ENCODE measurements around the gene RHOC.

RHOC gene

DNA sequence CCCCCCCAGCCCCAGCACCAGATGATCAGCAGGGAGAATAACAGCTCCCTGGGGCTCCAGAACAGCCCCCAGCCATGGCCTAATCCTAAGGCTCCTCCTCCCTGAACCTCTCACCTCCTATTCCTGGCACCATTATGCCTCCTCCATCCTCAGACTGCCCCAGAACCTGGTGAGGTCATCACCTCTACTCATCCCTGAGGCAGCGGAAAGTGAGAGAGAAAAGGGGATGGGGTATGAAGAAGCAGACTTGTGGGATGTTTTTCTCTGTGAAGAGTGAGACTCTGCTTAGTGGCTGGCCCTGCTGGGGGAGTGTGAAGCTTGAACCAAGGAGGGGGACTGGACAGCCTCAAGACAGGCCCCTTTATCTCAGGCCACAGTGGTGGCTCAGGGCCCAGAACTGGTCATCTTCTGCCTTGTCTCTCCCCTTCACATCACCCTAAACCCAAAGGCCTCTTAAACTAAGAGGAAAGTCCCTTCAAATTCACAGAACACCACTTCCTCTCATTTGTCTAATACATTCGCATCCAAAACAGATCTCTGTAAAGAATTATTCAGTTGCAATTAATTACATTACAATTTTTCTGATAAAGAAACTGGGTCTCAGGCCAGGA is 10.4 kb upstream of the RHOC start:
- no peak for DNase-seq

DNA sequence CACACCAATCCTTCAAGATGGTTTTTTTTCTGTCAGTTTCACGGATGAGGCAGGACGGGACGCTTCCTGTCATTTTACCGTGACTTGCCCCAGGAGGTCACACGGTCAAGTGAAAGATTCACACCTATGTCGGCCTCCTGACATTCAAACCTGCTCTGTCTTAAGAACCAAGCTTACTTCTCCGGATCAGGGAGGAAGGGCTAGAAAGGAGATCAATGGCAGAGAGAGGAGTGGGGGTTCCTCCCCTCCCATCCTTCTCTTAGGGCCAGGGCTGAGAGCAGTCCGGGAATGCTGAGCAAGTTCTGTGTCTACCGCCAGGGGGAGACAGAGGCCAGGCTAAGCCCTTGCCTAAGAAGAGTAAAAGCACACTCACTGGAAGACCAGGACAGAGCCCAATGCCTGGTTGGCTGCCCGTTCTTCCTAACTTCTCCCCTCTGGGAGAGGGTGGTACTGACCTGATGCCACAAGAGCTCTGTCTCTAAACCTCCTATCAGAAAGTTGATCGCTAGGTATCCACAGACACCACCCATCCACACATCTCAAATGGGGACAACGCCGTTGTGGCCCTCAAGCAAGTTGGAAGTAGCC is 9.3 kb upstream of the RHOC start:
- peak; percentile 95 for DNase-seq

DNA sequence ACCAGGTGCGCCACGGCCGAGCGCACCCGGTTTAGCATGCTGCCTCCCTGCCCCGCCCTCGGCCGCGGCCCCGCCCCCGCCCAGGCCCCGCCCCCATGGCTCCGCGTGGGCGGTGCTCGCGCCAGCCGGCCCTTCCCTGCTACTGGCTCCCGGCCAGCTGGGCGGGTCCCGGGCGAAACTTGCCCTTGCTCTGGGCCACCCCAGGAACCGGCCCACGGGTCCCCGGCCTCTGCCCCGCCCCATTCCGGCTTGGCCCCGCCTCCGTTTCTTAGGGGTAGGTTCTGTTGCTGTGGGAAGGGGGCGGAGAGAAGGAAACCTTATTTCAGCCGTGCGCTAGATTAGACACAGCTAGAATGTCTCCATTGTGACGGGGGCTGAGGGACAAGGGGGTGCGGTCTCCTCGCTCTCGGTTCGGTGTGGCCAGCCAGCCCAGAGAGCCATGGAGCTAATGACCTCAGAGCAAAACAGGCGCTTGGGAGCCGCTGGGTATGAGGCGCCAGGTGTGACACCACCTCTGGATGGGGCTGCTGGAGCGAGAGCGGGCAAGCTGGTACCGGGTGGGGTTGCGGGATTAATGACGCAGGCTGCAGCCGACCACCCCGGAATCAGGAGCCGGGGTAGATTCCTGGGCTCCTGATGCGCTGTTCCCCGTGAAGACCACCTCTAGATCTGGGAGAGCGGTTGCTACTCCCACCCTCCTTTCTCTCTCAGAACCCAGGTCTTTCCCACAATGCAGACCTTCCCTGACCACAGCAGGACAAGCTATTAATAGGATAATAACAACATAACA is 8.5 kb upstream of the RHOC start, which contains the start of gene PPM1J:
PPM1J (minus strand) TSS at position 69 of the 790 bp plus-strand sequence; CDS start at position 38, 31 bp downstream.
- peak; percentile 99 for DNase-seq

- DNase-seq: no peak
Measured at GRCh38 chr1:112714313-112715263, 7.7 kb upstream of the RHOC start.

- peak; percentile 53 for DNase-seq
Measured at GRCh38 chr1:112713466-112714312, 6.8 kb upstream of the RHOC start.

DNA sequence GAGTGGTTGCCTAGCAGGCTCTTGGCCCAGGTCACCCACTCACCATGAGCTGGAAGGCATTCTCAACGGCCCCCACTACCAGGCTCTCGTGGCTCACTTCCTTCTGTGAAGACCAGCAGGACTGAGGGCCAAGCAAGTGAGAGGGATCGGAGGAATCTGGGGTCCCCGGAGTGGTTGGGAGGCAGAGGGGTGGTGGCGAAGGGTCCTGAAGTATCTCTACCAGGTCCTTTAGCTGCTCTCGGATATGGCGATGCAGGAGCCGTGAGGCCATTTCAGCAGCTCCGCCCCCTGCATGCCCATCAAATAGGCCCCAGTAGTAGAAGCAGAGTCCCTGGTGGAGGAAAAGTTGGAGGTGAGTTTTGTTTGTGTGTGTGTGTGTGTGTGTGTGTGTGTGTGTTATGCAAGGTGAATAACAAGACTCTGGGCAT is 5.8 kb upstream of the RHOC start:
- DNase-seq: peak; percentile 36

- peak; percentile 51 for DNase-seq
Measured at GRCh38 chr1:112712191-112712590, 5.3 kb upstream of the RHOC start.

GRCh38 chr1:112711670-112712069 is 4.7 kb upstream of the RHOC start:
- peak; percentile 45 for DNase-seq

DNA sequence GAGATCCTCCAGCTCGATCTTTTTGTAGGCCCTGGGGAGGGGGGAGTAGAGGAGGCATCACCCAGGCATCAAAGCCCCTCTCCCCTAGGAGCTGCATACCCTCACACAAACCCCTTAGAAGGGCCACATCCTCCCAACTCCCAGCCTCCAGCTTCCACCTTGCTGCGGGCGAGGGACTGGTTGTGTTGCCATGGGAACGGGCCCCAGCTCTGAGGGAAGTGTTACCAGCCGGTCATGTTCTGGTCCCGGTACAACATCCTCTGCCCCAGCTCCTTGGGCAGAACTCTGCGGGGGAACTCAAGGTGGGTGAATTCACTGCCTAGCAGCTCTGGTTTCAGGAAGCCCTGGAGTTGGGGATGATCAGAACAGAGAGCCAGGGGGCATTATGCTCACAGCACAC is 4.1 kb upstream of the RHOC start:
- DNase-seq: no peak

DNA sequence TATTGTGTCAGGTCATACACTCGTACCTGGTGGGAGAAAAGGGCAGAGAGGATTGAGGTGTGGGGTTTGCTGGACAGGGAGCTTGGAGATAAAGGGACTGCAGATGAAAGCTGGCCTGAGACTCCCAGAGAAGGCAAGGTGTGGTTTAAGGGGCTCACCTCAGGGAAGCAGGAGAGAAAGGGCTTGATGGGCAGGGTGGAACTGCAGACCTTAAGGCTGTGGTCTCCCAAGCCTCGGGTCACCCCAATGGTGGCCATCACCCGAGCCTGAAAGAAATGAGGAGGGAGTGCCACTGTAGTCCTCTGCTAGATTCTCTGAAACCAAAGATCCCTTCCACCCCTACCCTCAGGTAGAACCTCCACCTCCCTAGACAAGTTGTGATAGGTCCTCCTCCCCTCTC is 3.7 kb upstream of the RHOC start:
- DNase-seq: no peak

- no peak for DNase-seq
Measured at GRCh38 chr1:112710159-112710558, 3.2 kb upstream of the RHOC start.

DNA sequence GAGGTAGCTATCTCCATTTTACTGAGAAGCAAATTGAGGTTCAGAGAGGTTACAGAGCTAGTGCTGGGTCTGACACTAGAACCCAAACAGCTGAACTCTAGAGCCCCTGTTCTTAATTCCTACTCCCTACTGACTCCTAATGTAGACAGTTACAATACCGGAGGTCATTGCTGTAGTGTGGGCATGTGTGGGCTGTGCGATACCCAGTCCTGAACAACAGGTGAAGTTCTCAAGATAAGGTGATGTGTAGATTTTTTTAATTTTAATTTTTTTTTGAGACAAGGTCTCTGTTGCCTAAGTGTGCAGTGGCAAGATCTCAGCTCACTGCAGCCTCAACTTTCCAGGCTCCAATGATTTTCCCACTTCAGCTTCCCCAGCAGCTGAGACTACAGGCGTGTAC is 1.6 kb upstream of the RHOC start:
- DNase-seq: no peak

DNA sequence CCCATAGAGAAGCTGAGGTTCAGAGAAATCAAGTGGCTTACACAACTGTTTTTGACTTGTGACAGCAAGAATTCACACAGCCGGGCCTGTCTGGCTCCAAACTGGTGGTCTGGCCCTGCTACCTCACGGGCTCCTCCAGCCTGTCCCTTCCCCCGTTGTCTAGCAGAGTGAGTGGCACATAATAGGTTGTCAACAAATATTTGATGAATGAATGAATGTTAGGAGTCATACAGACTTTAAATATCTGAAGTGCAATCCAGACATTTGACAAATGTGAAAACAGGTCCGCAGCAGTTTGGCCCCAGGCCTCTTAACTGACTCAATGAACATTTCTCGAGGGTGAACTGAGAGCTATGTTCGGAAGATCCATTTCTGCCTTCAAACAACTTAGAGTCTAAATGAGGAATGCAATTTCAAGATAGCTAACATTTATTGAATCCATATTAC is 1.1 kb upstream of the RHOC start:
- no peak for DNase-seq

- peak; percentile 96 for DNase-seq
Measured at GRCh38 chr1:112707221-112708001, 484 bp upstream of the RHOC start.

DNA sequence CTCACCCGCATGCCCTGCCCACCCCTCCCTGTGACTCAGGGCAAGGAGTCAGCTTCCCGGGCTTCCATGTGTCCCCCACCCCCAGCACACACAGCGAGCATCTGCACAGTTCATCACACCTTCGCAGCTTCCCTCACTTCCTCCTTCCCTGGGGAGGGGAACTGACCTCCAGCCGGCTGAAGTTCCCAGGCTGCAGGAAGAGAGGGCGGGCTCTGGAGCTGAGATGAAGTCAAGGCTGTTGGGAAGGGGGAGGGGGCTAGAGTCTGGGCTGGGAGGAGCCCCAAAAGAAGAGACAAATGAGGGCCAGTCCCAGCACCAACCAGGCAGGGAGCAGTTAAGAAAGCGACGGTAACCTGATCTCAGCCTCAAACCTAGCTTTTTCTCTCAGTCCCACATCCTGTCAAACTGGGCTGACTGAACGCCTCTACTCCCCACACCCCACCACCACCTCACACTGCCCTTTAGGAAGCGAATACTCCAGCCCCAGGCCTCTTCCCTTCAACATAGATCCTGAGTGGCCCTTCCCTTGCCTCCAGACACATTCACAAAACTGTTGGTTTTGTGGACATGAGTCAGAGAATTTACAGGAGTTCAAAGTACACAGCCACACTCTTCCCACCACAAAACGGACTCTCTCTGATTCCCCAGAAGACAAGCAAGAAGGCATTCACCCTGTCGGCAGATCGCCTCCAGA is 1.8 kb downstream of the RHOC start:
- DNase-seq: peak; percentile 99

GRCh38 chr1:112704391-112704933 is 2.5 kb downstream of the RHOC start:
- no peak for DNase-seq

- peak; percentile 38 for DNase-seq
Measured at GRCh38 chr1:112703706-112704105, 3.2 kb downstream of the RHOC start.

GRCh38 chr1:112702420-112703261 is 4.3 kb downstream of the RHOC start:
- DNase-seq: peak; percentile 43

- peak; percentile 32 for DNase-seq
Measured at GRCh38 chr1:112702067-112702395, 4.9 kb downstream of the RHOC start.

All from islet precursor cell (in vitro differentiated cells).